GM12874 (cell line): ENCODE results near the gene CNTROB.
A peak's percentile ranks its signal among the peaks of the same experiment; 100 is the strongest.

Experiments used
- CTCF ChIP-seq: IDR thresholded peaks from 2 replicates; pipeline ENCODE4 v1.5.1; 2011; ENCODE audit warnings: low read depth, mild to moderate bottlenecking, control low read depth, low read length, moderate library complexity; ENCODE audit not compliant: insufficient read depth

Gene CNTROB

DNA sequence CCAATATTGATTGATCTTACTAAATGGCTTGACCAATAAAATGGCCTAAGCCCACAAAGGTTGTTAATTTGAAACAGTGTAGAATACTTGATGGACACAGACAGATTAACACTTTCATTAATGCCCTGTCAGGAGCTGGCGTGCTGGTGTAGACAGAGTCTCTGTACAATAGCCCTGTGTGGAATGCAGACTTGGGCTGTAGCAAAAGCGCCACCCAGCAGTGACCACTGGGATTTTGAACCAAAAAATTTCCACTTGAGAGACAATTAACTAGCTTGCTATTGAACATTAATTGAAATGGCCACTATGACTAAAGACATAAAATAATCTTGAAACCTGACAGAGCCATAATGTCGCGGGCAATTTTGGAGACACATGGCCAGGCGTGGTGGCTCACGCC is 50.7 kb downstream of the CNTROB start:
- 0 out of 2 replicates have a peak, but pooled peaks have one; percentile 12 for TF ChIP-seq CTCF

- TF ChIP-seq CTCF: no peak
These were observed 52.9 kb downstream of the CNTROB start for GRCh38 chr17:7984904-7985303.

DNA sequence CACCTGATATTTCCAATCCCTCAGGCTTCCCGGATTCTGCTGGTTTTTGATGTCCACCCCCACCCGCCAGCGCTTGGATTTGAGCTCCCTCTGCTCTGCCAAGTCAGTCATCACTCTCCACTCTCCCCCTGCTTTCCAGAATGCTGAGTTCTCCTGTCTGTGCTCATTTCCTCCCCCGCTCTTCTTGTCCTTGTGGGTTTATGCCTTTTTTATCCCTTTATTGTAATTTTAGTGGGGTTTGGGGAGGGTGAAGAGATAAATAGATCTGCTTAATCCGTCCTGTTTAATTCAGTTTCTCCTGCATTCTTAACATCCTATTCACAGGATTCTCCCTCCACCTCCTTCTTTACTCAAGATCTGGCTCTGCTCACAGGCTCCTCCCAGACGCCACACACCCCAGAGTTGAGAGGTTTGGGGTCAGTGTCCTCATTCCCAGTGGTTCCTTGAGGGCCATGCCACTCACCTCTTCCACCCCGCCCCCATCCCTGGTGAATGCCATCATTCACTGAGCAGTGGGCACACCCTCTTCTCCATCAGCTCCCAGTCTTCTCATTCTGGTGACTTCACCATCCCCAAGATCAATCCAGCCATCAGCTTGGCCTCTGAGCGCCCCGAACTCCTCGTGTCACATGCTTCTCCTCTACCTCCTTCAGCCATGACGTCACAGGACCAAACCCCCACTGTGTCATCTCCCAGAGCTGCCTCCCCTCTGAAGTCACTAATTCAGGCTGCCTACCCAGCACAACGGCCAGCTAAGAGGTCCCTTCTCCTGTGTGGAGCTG is 55.3 kb downstream of the CNTROB start:
- no peak for TF ChIP-seq CTCF

DNA sequence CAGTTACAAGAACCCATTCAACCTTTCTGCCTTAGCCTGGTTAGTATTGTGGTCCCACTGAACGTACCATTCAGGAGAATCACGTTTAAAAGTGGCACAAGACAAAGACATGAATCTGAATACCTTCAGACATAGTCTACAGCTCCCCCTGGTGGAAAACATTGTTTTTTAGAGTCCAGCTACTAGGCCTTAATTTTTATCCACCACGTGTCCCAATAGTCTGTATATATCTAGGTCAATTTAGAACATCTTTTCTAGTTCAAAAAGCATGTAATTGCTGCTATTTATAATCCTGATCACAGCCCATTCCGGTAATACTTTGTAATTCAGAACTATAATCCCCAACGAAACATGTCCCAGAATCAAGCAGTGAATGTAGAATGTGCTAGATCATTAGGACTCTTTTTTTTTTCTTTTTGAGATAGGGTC is 56.8 kb downstream of the CNTROB start:
- TF ChIP-seq CTCF: peak; percentile 43; the same call in 1 of the 2 replicates

DNA sequence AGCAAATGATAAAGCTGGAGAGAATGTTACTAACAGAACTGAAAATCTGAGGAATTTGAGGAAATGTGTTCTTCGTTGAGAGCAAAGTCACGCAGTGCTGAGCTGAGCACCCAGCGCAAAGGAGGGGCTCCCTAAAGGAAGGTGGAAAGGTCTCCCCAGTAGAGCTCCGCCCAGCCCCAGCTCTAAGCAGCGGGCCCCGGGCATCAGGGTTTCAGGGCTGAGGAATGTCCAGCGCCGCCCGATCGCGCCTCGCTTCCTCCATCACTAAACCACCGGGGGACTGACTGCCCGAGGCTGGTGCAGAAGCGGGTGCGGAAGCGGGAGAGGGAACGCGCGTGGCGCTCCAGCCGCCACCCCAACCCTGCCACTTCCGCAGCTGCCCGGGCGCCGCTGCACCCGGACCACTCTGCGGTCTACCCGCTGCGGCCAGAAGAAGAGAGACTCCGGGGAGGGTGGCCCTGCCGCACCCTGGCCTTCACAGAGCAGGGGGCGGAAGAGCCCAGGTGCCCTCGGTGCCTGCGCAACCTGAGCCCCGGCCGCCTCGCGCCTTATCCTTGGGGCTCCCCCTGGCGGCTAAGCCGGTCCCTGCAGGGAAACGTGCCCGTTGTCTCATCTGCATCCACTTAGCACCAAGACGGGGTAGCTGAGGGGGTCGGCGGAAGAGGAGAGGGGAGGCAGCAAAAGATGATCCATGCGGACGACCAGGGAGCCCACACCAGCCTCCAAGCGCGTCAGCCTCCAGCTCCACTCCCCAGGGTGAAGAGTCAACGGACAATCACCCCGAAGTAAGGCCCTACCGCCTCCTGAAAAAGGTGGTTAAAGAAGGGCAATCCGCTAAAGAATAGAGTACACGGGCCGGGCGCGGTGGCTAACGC is 58.0 kb downstream of the CNTROB start:
- peak; percentile 97 for TF ChIP-seq CTCF

DNA sequence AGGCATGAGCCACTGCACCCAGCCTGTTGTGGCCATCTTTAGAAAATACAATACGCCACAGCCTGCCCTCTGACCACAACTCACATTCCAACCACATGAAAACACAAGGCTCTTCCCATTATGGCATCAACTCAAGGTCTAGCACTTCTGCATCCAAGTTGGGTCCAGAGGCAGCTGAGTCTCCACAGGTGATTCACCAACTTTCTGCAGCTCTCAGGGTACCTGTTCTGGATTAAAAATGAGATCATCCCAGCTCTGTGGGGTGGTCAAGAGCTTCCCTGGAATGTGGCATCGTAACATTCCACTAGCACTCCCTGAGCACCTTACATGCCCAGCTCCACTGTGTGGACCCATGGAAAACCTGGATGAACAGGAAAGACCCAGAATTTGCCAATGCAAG is 60.5 kb downstream of the CNTROB start:
- no peak for TF ChIP-seq CTCF

- TF ChIP-seq CTCF: no peak
These were observed 60.9 kb downstream of the CNTROB start for GRCh38 chr17:7992924-7993323.
